Measurements from ENCODE around the gene SLC5A10.

- TF ChIP-seq CTCF (IDR thresholded peaks at IDR 0.05) (no peak), EP300 (IDR thresholded peaks at IDR 0.05) (no peak), POLR2A (IDR thresholded peaks at IDR 0.05) (no peak)
Measured at GRCh38 chr17:18997650-18998196, 45.8 kb downstream of the SLC5A10 start.

Measured in ovary (tissue), 3 donors.